Measurements from ENCODE around the gene CMTM8.

Gene CMTM8

DNA sequence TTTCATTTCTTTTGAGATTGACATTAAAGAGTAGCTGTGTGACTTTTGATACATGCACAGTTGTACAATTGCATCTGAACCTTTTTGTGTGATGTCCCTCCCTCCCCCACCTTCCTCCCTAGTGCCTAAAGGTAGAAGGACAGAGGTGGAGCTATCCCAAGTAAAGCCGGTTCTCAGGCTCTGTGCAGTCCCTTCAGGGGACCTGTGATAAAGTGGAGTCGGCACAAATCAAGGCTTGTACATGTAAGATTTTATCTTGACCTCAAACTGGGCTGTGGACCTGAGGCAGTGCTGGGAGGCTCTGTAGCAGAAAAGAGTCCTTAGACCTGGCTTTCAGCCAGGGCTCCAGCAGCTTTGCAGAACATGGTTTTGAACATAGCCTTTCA, 97.6 kb downstream of the CMTM8 start:
- DNase-seq (ENCODE audit: low read depth in 2 of 2): no peak

DNA sequence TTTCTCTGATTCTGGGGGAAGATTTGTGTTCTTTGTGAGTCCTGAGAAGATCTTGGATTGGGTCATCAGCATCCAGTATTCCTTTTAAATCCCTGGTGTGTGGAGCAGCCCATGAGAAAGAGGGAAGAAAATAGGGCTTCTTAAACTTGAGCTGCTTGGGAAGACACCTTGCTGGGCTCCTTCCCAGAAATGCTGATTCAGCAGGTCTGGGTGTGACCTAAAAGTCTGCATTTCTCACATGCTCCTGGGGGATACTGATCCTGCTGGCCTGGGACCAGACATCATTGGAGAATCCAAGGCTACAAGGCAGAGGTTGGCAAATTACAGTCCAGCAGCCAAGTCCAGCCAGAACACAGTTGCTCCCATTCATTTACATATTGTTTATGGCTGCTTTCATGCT, 99.0 kb downstream of the CMTM8 start:
- DNase-seq (ENCODE audit: low read depth in 2 of 2): no peak

DNA sequence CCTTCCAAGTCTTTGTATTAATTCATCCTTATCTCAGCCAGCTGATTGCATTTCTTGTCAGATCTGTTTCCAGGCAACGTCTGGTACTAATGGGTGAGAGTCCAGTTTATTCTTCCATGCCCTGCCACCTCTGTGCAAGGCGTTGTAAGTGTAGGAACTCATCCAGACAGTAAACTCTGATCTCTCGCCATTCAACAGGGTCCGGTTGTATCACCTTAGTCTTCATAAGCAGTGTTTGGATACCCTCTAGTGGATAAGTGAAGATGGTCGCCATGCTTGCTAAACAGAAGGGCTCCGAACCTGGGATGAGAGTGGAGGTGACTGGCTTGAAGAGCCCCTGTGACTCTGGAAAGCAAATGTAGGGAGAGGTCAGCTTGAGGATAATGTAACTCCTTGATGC, 101.6 kb downstream of the CMTM8 start:
- DNase-seq (ENCODE audit: low read depth in 2 of 2): no peak

DNA sequence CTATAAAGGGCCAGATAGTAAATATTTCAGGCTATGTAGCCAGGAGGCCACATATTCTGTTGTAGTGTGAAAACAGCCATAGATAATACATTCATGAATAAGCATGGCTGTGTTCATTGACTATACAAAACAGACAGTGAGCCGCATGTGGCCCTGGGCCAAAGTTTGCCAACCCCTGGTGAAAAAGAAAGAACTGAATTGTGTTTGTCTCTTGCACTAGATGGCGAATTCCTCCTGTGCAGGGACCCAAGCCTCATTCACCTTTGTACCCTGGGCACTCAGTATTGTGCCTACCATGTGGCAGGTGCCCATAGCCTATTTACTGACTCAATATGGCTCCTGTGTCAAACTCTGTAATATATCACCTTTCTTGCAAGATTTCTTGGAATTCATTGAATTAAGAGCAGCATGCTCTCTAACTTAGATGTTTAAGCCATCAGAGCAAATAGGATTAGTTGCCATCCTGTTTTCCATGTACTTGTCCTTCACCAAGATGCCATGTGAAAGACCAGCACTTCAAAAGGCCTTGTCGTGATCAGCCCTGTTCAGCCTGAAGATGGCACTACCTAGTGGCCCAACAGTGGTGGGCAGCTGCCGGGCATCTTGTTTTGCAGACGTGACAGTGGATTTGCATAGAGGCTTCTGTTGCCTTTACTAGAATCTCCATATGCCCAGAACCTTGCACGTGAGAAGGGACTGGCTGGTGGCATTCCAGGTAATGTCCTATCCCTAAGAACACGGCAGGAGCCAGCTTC, 102.3 kb downstream of the CMTM8 start:
- no peak for DNase-seq (ENCODE audit: low read depth in 2 of 2)

DNA sequence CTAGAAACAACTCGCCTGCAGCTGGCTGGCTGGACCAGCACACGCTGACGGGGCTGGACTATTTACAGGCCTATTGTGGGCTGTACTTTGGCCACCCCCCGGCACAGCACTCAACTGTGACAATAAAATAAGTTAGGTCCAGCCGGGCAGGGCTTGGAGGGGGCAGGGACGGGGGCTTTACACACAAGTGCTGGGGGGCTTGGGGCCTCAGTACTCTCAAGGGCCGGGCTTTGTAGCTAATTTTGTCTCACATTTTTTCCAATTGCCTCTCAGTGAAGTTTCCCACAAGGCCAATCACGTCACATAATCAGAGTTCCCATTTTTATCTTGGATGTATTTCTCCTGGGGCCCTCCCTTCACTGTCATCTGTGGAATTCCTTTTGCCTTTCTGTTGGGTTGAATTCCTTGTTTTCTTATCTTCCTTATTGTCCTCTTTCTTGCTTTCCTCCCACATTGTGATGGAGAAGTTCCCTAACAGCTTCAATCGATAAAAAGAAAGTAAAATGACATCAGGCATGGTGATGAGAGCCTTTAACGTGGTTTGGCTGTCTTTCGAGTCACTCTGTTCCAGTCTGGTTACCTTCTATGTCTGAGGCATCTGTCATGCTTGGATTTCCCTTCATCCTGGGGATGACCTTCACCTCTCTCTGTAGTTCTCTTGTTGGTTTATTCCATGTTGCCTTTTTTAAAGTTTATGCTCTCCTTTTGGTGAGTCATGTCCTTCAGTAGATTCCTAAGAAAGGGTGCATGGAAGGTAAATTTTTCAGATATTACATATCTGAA, 109.1 kb downstream of the CMTM8 start:
- no peak for DNase-seq (ENCODE audit: low read depth in 2 of 2)

DNA sequence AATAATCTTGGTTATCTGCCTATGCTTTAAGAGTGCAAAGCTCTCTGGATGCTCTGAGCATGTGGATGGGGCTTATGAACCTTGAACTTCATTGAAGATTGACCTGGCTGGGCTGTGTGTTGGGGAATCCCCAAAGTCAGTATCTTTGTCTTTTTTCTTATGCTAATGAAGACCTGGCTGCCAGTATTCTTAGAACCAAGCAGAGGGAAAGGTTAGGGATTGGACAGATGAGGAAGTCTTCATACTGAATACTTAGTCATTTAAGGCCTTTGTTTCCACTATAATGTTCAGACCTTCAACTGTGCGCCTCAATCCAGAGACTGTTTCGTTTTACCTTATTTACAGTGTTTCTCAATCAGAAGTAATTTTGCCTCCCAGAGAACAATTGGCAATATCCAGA, 110.7 kb downstream of the CMTM8 start:
- DNase-seq (ENCODE audit: low read depth in 2 of 2): no peak

DNA sequence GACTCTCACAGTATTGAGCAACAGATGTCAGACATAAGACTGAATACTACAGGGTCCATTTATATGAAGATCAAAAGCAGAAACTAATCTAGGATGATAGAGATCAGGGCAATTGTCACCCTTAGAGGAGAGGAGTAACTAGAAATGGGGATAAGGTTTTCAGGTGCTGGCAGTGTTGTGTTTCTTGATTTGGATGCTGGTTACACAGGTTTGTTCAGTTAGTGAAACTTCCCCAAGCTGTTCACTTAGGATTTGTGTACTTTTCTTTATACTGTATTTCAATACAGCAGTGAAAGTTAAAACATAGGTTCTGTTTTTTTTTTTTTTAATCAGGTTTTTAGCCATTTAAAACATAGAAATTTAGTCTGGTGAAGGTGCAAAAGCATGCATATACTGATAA, 114.1 kb downstream of the CMTM8 start:
- DNase-seq (ENCODE audit: low read depth in 2 of 2): no peak

DNA sequence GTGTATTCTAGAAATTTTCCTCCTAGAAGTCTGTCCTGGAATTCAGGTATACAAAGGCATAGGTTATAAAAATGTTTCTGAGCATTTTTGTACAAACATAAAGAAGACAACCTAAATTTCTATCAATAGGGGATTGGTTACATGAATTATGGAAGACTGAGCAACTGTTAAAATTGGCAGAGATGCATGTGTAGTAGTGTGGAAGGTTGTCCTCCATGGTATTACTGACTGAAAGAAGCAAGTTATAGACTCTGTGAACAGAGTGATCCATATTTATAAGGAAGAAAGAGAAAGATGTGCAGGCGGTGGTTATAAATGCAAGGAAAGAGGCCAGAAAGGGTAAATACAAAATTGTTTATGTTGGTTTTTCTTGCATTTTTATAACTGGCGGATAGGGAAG, 114.9 kb downstream of the CMTM8 start:
- DNase-seq (ENCODE audit: low read depth in 2 of 2): no peak

DNA sequence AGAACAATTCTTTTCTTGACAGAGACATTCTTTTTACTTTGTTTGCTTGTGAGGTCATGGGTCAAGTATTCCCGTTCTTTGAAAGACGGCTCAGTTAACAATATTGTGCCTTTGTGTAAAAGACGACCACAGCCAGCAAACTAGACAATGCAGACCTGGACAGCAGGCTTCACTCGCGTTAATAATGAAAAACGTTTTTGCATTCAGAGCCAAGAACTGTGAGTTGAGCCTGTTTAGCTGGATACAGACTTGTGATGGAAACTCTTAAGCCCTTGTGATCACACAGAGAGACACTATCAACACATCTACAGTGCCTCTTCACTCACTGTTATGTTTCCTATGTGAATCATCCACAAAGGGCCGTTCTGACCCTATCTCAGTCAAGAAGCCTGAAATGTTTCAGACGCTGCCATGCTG, 115.9 kb downstream of the CMTM8 start:
- no peak for DNase-seq (ENCODE audit: low read depth in 2 of 2)

DNA sequence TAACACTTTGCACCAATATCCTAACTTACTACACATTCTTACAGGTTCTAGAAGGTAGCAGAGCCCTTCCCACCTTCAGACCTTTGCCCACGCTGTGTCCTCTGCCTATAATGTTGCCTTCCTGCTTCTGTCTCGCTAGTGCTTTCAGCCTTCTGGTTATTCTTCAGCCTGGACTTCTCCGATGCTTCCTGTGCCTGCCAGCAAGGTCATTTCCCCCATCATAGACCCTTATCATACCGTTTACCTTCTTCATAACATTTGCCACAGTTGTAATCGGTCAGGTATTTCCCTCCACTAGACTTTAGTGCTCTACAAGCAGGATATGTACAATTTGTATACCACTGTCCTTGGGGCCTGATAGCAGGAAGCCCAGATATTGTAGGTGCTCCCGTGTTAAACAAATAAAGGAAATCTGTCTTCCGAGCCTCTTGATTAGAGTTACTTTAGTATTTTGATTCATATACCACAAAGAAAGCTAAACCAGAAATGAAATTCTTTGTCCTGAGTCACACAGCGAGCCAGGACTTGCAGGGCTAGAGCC, 117.3 kb downstream of the CMTM8 start:
- no peak for DNase-seq (ENCODE audit: low read depth in 2 of 2)

DNA sequence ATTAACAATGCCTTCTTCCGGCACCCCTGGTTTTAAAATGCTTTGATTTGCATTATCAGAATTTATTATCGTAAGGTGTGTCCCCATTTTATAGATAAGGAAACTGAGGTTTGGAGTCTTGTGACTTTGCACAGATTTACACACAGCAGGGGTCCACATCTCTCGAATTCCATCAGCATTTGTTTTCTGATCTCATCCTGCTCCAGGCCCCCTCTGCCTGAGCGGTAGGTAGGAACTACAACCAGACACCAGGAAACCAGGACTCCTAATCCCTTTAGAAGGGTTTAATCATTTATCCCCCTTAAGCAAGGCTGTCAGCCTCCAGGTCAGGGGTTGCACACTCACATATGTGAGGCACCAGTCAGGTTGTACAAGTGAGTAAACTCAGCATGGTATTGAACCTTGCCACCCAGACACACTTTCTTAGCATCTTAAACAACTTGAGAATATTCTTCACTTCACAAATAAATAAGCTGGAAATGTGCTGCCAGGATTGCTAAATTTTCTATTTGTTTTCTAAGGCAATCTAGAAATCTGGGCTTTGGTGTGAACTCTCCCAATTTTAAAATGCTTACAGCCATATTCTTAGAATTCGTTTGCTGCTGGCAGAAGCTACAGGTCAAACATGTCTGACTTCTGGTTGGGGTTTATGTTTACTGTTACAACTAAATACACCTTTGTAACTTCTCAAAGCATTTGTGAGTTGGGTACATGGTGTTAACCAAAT, 121.4 kb downstream of the CMTM8 start:
- no peak for DNase-seq (ENCODE audit: low read depth in 2 of 2)

DNA sequence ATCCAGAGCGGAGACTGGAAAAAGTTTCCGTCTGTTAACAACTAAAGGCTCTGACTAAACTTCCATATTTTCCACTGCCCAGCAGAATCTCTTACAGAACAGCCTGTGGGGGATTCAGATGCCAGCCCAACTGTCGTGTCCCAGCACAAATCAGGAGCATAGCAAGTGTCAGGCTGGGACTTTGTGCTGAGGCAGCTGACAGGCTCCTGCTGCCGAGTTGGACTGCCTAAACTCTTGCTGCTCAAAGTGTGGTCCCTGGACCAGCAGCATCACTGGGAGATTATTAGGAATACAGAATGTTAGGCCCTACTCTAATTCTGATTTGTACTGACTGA, 122.0 kb downstream of the CMTM8 start:
- no peak for DNase-seq (ENCODE audit: low read depth in 2 of 2)

DNA sequence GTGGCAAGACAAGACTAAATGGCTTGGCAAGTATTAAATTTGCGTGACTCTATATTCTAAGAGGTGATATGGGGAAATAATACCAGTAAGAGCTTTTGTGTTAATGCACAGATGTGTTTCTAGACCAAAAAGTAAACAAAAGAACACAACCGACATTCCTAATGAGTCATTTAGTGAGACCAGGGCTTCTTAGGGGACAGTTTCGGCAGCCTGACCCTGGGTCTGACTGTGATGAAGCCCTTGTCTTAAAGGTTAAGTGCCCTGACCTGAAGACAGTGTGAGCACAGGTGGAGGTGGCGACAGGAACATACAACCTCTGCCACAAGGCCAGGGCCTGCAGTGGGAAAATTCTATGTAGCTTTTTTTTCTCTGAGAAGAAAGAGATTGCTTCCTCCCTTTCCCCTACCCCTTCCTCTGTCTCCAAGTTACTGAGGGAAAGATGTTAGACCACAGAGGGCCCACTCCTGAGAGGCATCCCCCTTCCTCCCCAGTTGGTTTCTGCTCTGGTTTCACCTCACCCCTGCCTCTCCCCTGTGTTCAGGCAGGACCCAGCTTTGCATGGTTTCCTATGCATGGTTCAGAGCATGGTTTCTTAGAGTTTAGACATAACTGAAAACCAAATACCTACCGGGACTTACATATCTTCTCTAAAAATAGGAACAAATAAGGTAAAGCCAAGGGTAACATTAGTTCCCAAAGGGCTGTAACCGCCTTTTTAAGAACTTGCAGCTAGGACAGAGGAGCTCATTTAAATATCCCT, 128.3 kb downstream of the CMTM8 start:
- no peak for DNase-seq (ENCODE audit: low read depth in 2 of 2)

DNA sequence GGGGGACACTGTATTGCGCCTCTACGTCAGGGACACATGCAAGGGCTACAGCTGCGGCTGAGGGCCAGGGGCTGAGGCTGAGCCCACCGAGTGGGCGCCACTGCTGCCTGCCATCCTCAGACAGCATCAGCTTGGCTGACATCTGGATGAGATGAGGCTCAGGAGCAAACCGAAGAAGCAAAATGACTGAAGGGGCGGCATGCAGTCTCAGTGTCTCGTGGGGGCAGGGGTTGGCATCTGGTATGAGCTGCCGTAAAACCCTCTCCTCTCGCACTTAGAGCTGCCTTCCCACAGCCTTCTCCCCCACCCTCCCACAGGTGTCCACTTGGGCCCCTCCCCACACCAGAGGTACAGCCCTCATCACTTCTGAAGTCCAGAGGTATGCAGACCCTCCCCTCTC, 129.0 kb downstream of the CMTM8 start:
- DNase-seq (ENCODE audit: low read depth in 2 of 2): no peak

DNA sequence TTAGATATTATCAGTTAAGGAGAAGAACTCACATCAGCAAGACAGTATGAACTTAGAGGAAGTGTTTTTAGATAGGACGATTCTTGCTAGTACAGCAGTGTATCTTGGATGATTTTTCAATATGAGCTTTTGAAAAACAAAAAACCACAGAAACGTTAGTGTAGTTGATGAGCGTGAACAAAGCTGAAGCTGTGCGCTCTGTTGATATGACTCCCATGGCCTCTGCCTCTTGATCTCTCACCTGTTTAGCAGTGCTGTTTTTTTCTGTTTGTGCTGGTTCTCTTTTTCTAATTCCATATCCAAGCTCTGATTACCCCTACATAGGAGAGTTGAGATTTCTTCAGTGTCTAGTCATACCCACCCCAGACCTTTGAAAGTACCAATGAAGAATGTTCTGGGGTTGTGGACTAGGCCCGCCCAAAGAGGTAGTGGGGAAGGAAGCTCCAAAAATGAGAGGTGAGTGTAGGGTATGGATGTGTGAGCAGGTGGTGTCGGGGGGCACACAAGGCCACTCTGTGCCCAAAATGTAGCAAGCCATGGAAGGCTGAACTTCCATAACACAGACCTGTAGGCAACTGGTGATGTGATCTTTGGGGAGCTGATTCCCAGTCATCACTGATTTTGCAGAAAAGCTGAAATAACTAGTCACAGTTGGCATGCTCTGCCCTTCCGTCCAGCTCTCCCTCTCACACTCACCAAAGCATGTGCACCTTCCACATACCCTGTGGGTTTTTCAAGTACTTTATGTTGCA, 133.2 kb downstream of the CMTM8 start:
- DNase-seq (ENCODE audit: low read depth in 2 of 2): no peak

DNA sequence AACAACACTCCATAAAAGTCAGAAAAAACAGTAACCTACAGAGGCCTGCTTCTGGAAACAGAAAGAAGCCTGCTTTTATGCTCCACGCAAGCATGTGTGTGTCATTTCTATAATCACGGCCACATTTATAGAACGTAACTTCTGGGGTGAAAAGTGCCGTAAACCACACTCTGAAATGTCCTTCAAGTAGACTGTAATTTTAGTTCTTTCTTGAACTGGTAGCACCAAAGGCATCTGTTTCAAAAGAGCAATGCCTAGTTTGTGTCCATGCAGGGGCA, 133.7 kb downstream of the CMTM8 start:
- no peak for DNase-seq (ENCODE audit: low read depth in 2 of 2)

DNA sequence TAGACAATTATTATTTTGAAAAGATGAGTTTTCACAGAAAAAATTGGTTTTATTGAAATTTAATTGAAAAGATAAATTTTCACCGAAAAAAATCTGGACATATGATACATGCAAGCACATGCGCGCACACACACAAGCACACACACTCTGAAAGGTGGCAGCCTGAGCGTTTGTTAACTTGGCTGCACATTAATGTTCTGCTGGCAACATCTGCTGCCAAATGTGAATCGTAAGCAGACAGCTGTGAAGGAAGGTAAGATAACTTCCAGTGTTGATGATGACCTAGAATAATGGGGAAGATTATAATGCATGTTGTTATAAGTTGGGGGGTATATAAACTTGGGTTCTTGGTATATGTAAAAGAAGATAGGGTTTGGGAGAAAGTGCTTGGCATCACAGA, 134.8 kb downstream of the CMTM8 start:
- no peak for DNase-seq (ENCODE audit: low read depth in 2 of 2)

DNA sequence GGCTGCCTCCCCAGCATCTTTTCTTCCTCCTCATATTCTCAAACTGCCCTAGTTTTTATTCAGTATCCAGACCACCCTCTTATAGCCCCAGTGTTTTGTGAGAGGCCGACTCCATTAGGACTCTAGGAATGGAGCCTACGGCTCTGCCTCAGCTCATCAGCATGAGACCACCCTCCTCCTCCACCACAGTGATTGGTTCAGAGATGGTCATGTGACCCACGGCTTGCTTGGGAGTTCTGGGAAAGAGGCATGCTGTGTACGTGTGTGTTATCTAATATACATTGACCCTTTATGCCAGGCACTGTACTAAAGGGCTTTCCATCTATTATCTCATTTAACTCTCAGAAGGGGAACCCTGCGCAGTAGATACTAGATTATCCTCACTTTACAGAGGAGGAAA, 135.4 kb downstream of the CMTM8 start:
- no peak for DNase-seq (ENCODE audit: low read depth in 2 of 2)

DNA sequence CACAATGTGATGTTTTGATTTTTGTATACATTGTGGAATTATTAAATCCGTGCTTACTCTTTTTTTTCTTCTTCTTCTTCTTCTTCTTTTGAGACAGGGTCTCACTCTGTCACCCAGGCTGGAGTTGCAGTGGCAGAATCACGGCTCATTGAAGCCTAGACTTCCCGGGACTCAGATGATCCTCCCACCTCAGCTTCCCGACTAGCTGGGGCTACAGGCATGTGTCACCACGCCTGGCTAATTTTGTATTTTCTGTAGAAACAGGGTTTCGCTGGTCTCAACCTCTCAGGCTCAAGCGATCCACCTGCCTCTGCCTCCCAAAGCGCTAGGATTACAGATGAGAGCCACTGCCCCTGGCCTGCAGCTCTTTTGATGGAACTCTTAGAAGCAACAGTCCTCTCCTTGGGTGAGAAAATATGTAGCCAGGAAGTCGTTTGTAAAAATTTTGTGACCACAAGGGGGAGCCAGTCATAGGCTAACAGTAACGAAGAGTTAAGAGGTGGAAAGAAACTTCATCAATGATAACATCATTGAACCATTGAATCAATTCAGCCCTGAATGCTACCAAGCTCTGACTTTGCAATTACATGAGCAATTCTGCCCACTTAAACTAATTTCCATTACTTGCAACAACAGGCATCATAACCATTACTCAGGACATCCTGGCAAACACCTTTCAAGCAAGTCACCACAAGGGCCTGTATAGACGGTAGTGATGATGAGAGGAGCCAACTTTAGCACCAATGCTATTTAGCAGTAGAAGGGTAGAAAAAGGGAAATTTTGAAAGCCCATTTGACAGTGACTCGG, 136.5 kb downstream of the CMTM8 start:
- DNase-seq (ENCODE audit: low read depth in 2 of 2): peak; percentile 24 to 62

DNA sequence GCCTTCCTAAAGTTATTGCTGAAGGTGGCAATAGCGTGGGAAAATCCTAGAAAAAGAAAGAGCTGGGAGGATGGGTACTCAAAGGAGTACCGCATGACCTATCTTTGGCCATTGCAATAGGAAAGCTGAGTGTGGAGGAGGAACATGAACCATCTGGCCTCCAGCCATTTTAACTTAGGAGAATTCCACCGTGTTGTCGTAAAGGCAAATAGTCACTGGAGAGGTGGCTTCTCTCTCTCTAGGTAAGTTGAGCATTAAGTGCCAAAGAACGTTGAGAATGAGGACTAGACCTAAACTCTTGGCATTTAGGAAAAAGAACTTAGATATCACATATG, 137.1 kb downstream of the CMTM8 start:
- no peak for DNase-seq (ENCODE audit: low read depth in 2 of 2)

DNA sequence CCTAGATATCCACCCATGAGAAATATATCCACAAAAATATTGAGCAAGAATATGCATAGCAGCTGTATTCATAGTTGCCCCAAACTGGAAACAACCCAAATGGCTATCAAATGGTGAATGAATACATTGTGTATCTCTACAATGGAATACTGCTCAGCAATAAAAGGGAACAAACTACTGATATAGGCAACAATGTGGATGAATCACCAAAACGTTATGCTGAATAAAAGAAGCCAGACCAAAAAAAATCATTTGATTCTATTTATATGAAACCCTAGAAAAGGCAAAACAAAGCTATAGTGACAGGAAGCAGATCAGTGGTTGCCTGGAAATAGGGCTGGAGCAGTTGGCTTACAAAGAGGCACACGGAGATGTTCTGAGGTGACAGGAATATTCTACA, 137.6 kb downstream of the CMTM8 start:
- no peak for DNase-seq (ENCODE audit: low read depth in 2 of 2)
